SK-N-SH treated with all-trans-retinoic acid at 6 μM for 48 hours (cell line): ENCODE measurements around the gene OR51V1.

Experiments used
- ATAC-seq: fragments of 200-7000 bp; cut with Tn5 transposase; 3 replicates; pipeline ENCODE4 v1.9.1; 2020; ENCODE audit warnings: mild to moderate bottlenecking, moderate library complexity
- ARNTL ChIP-seq: fragments of 450-650 bp; formaldehyde crosslinking; IDR thresholded peaks from 2 replicates; pipeline ENCODE4 v1.5.0; 2020; ENCODE audit warnings: low read depth, mild to moderate bottlenecking, moderate library complexity, borderline replicate concordance
- BACH2 ChIP-seq: fragments of 250-450 bp; sonication (Bioruptor Pico); IDR thresholded peaks from 2 replicates; pipeline ENCODE4 v1.9.0; 2021; ENCODE audit warnings: mild to moderate bottlenecking, borderline replicate concordance
- CSDC2 ChIP-seq: fragments of 250-450 bp; sonication (Bioruptor Pico); IDR thresholded peaks from 2 replicates; pipeline ENCODE4 v1.5.0; 2020; ENCODE audit warnings: mild to moderate bottlenecking, moderate library complexity
- ESRRG ChIP-seq: fragments of 250-450 bp; sonication (Bioruptor Pico); IDR thresholded peaks from 2 replicates; pipeline ENCODE4 v1.6.1; 2021; ENCODE audit warnings: mild to moderate bottlenecking
- ISL1 ChIP-seq: fragments of 250-450 bp; sonication (Bioruptor Pico); IDR thresholded peaks from 2 replicates; pipeline ENCODE4 v2.1.2; 2022; ENCODE audit warnings: mild to moderate bottlenecking, moderate library complexity
- PPARA ChIP-seq: fragments of 250-450 bp; sonication (Bioruptor Pico); IDR thresholded peaks from 2 replicates; pipeline ENCODE4 v1.5.0; 2020; ENCODE audit warnings: mild to moderate bottlenecking, borderline replicate concordance
- RARB ChIP-seq: fragments of 250-450 bp; sonication (Bioruptor Pico); IDR thresholded peaks from 2 replicates; pipeline ENCODE4 v1.8.0; 2021; ENCODE audit warnings: mild to moderate bottlenecking, moderate library complexity
- SNAI2 ChIP-seq: fragments of 250-450 bp; sonication (Bioruptor Pico); IDR thresholded peaks from 2 replicates; pipeline ENCODE4 v1.5.0; 2020; ENCODE audit warnings: mild to moderate bottlenecking, moderate library complexity
- TOX ChIP-seq: fragments of 250-450 bp; sonication (Bioruptor Pico); IDR thresholded peaks from 2 replicates; pipeline ENCODE4 v1.8.0; 2021; ENCODE audit warnings: mild to moderate bottlenecking, moderate library complexity, borderline replicate concordance
- ZC3H10 ChIP-seq: fragments of 250-450 bp; sonication (Bioruptor Pico); IDR thresholded peaks from 2 replicates; pipeline ENCODE4 v1.5.1; 2021; ENCODE audit warnings: mild to moderate bottlenecking, moderate library complexity
- ZFP30 ChIP-seq: fragments of 450-650 bp; formaldehyde crosslinking; IDR thresholded peaks from 2 replicates; pipeline ENCODE4 v1.5.0; 2022; ENCODE audit warnings: mild to moderate bottlenecking, moderate library complexity
- TF ChIP-seq, protein P1 (sequence below): fragments of 250-450 bp; sonication (Bioruptor Pico); IDR thresholded peaks from 2 replicates; pipeline ENCODE4 v1.8.0; 2021; ENCODE audit warnings: low read depth, mild to moderate bottlenecking, moderate library complexity, borderline replicate concordance
- TF ChIP-seq, protein P2 (sequence below): fragments of 250-450 bp; sonication (Bioruptor Pico); IDR thresholded peaks from 2 replicates; pipeline ENCODE4 v1.5.1; 2021; ENCODE audit warnings: mild to moderate bottlenecking, moderate library complexity
- TF ChIP-seq, protein P3 (sequence below): fragments of 250-450 bp; sonication (Bioruptor Pico); IDR thresholded peaks from 2 replicates; pipeline ENCODE4 v1.8.0; 2020; ENCODE audit warnings: mild to moderate bottlenecking, moderate library complexity, borderline replicate concordance
- TF ChIP-seq, protein P4 (sequence below): fragments of 250-450 bp; sonication (Bioruptor Pico); IDR thresholded peaks from 2 replicates; pipeline ENCODE4 v1.5.1; 2020; ENCODE audit warnings: low read depth, mild to moderate bottlenecking, moderate library complexity

Gene OR51V1

DNA sequence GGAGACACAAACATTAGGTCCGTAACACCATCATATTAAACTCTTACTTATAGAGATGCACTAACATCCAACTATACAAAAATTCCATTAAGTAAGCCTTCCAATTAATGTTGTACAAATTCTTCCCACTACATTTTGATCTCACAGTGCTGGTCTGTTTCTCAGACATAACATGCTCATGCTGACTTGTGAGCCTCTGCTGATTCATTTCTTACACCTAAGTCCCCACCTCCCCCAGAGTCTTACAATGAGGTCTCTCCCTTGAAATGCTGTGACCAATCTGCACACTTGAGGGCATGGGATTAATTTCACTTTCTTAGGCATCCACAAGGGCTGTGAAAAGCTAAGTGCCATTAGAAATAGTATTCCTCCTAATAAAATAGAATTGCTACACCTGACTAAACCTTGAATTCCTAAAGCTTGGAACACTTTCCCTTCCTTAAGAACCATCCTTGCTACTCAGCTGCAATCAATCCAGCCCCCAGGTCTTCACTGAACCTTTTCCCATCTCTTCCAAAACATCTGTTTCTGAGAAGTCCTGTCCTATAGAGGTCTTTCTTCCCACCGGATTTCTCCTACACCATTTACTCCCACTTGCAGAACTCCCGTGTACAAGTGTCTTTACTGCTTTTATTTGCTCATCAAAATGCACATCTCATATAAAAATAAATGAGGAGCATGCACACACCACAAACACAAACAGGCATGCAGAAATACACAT is 47.1 kb upstream of the OR51V1 start (continued):
- no peak for TF ChIP-seq ARNTL (CRISPR knock-in tag)
- TF ChIP-seq ZC3H10 (CRISPR knock-in tag): no peak
- TF ChIP-seq, protein P1, sequence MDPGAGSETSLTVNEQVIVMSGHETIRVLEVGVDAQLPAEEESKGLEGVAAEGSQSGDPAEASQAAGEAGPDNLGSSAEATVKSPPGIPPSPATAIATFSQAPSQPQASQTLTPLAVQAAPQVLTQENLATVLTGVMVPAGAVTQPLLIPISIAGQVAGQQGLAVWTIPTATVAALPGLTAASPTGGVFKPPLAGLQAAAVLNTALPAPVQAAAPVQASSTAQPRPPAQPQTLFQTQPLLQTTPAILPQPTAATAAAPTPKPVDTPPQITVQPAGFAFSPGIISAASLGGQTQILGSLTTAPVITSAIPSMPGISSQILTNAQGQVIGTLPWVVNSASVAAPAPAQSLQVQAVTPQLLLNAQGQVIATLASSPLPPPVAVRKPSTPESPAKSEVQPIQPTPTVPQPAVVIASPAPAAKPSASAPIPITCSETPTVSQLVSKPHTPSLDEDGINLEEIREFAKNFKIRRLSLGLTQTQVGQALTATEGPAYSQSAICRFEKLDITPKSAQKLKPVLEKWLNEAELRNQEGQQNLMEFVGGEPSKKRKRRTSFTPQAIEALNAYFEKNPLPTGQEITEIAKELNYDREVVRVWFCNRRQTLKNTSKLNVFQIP (CRISPR knock-in tag): no peak
- no peak for TF ChIP-seq ISL1 (CRISPR knock-in tag)
- TF ChIP-seq, protein P2, sequence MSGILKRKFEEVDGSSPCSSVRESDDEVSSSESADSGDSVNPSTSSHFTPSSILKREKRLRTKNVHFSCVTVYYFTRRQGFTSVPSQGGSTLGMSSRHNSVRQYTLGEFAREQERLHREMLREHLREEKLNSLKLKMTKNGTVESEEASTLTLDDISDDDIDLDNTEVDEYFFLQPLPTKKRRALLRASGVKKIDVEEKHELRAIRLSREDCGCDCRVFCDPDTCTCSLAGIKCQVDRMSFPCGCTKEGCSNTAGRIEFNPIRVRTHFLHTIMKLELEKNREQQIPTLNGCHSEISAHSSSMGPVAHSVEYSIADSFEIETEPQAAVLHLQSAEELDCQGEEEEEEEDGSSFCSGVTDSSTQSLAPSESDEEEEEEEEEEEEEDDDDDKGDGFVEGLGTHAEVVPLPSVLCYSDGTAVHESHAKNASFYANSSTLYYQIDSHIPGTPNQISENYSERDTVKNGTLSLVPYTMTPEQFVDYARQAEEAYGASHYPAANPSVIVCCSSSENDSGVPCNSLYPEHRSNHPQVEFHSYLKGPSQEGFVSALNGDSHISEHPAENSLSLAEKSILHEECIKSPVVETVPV (CRISPR knock-in tag): no peak
- no peak for TF ChIP-seq ESRRG (CRISPR knock-in tag)
- no peak for TF ChIP-seq SNAI2 (CRISPR knock-in tag)
- no peak for TF ChIP-seq CSDC2 (CRISPR knock-in tag)
- TF ChIP-seq, all 23 proteins: peak for 0

DNA sequence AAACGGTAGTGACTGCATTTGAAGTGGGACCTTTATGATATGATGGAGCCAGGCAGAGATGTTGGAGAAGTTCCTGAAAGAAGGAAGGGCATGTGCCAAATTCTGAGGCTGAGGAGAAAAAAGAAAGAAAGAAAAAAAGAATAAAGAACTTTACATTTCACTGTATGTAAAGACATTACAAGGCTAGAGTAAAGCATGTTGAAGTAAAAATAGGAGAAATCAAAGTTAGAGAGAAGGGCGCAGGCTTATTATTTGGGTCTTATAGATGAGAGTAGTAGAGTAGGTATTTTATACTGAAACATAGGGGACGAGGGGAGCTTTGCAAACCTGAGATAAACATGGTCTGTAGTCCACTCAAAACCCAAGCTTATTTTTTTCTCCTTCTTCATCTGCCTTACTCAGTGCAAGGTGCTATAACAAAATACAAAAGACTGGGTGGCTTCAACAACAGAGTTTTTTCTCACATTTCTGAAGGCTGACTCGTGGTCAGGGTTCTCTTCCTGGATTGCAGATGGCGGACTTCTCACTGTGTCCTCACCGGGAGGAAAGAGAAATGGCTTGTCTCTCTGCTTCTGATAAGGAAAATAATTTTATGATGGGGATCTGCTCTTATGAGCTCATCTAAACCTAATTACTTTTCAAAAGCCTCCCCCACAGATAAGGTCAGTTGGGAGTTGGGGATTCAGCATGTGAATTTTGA is 46.4 kb upstream of the OR51V1 start:
- TF ChIP-seq PPARA (CRISPR knock-in tag): no peak
- TF ChIP-seq, protein P2 (CRISPR knock-in tag): no peak
- TF ChIP-seq, protein P3, sequence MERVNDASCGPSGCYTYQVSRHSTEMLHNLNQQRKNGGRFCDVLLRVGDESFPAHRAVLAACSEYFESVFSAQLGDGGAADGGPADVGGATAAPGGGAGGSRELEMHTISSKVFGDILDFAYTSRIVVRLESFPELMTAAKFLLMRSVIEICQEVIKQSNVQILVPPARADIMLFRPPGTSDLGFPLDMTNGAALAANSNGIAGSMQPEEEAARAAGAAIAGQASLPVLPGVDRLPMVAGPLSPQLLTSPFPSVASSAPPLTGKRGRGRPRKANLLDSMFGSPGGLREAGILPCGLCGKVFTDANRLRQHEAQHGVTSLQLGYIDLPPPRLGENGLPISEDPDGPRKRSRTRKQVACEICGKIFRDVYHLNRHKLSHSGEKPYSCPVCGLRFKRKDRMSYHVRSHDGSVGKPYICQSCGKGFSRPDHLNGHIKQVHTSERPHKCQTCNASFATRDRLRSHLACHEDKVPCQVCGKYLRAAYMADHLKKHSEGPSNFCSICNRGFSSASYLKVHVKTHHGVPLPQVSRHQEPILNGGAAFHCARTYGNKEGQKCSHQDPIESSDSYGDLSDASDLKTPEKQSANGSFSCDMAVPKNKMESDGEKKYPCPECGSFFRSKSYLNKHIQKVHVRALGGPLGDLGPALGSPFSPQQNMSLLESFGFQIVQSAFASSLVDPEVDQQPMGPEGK (CRISPR knock-in tag): no peak
- TF ChIP-seq, protein P4, sequence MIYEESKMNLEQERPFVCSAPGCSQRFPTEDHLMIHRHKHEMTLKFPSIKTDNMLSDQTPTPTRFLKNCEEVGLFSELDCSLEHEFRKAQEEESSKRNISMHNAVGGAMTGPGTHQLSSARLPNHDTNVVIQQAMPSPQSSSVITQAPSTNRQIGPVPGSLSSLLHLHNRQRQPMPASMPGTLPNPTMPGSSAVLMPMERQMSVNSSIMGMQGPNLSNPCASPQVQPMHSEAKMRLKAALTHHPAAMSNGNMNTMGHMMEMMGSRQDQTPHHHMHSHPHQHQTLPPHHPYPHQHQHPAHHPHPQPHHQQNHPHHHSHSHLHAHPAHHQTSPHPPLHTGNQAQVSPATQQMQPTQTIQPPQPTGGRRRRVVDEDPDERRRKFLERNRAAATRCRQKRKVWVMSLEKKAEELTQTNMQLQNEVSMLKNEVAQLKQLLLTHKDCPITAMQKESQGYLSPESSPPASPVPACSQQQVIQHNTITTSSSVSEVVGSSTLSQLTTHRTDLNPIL (CRISPR knock-in tag): no peak
- TF ChIP-seq, all 23 proteins: peak for 0
- ATAC-seq: no peak

DNA sequence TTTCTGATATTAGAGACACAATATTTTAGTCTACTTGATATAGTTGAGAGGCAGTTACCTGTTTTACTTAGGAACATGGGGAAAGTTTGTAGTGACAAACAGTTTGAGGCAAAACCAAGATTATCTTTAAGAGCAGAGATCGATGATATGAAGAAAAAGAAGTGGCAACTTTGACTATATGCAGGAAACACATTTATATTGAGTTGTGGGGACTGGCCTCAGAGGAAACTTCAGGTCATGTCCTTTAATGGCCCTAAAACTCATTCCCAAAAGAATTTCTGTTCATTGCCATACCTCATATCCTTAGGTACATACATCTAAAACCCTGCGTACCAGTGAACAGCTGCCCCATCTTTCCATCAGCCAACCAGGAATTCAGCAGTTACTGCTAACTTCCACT is 44.7 kb upstream of the OR51V1 start:
- ATAC-seq: no peak
- TF ChIP-seq, protein P3 (CRISPR knock-in tag): no peak
- no peak for TF ChIP-seq RARB (CRISPR knock-in tag)
- no peak for TF ChIP-seq BACH2
- TF ChIP-seq, all 23 proteins: peak for 0

DNA sequence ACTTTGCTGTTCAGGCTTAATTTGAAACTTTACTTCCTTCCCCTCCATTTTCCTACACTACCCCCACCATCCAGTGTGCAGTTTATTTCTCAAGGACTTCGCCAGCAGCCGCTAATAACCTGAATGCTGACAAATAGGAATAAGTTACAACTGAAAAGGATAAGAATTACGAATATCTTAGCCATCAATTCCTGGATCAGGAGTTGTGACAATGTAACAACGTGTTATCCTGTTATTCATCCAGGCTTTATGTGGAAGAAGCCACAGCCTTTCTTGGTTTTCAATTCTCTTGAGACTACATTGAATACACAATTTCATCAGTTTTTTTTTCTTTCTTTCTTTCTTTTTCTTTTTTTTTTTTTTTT is 43.3 kb upstream of the OR51V1 start:
- TF ChIP-seq TOX (CRISPR knock-in tag): no peak
- TF ChIP-seq ISL1 (CRISPR knock-in tag): no peak
- TF ChIP-seq PPARA (CRISPR knock-in tag): no peak
- TF ChIP-seq ZFP30: no peak
- TF ChIP-seq ZC3H10 (CRISPR knock-in tag): no peak
- TF ChIP-seq, all 23 proteins: peak for 0
- no peak for ATAC-seq
